ENCODE measurements around the gene WDR37. TPM values are rescaled to one million over a fixed set of nuclear protein-coding genes. Genes with fewer than 3 reads are reported as not detected.
A peak's percentile ranks its signal among the peaks of the same experiment; 100 is the strongest.
"Not testable (repeated sequence)": the region's sequence is repeated elsewhere in the genome, so short reads cannot be mapped to it uniquely, and the experiment has no call there.

Gene WDR37
- total RNA-seq, 1 experiment from 2014 or later = 9.6 TPM

DNA sequence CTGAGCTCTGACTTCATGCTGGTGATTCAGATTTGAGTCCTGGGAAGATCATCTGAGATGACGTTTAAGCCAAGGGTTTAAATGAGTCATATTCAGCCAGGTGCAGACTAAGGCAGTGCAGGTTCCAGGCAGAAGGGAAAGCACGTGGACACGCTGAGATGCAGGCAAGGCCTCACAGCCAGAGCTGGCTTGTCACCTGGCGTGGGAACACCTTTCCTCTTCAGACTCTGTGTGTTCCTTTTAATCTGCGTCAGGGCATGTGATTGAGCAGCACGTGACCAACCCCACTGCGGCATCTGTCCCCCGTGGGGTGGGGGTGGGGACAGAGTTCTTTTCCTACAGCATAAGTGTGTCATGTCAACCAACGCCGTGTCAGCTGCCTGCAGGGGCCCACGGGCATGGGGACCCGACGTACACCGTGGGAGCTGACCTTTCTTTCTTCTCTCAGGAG is 19.8 kb upstream of the WDR37 start:
- DNase-seq (ENCODE audit: low read depth, low spot score) = no peak
- H3K27me3 ChIP-seq (ENCODE audit: control insufficient read depth, insufficient read depth, low read length) = no peaks in the 10 kb centered on the region
- in situ Hi-C loops (cut with HindIII; ENCODE audit: low pct_unique_long_range_greater_than_20kb, low sequenced_read_pairs) = no loop called here
- ChIA-PET POLR2A (no interaction called here), CTCF (no interaction called here)
- ATAC-seq = peak; percentile 51; the same call in 1 of the 2 replicates
- no peak overlapping the region for H3K27ac ChIP-seq (ENCODE audit: low read length)
- H3K4me3 ChIP-seq (ENCODE audit: low read depth in 2 of 2, low read length in 2 of 2) = no peak overlapping the region
- H3K9me3 ChIP-seq (ENCODE audit: control insufficient read depth, insufficient read depth, low read depth, low read length) = no peaks in the 10 kb centered on the region
- peaks cover 12% of the 10 kb centered on the region; the same call in 1 of the 2 replicates for H3K36me3 ChIP-seq (ENCODE audit: control insufficient read depth, insufficient read depth, low read length)
- BruUV-seq (replicated peaks) = no TSS peak
- TF ChIP-seq, protein P1, sequence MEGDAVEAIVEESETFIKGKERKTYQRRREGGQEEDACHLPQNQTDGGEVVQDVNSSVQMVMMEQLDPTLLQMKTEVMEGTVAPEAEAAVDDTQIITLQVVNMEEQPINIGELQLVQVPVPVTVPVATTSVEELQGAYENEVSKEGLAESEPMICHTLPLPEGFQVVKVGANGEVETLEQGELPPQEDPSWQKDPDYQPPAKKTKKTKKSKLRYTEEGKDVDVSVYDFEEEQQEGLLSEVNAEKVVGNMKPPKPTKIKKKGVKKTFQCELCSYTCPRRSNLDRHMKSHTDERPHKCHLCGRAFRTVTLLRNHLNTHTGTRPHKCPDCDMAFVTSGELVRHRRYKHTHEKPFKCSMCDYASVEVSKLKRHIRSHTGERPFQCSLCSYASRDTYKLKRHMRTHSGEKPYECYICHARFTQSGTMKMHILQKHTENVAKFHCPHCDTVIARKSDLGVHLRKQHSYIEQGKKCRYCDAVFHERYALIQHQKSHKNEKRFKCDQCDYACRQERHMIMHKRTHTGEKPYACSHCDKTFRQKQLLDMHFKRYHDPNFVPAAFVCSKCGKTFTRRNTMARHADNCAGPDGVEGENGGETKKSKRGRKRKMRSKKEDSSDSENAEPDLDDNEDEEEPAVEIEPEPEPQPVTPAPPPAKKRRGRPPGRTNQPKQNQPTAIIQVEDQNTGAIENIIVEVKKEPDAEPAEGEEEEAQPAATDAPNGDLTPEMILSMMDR (IDR thresholded peaks at IDR 0.05) = no peak
- TF ChIP-seq POLR2AphosphoS5 (IDR thresholded peaks at IDR 0.05; ENCODE audit: low read depth, low read length) (no peak), TCF7L2 (IDR thresholded peaks at IDR 0.05; ENCODE audit: low read depth, low read length) (no peak), SIN3A (IDR thresholded peaks at IDR 0.05; ENCODE audit: borderline replicate concordance, insufficient read depth, low read depth, low read length) (no peak)
- TF ChIP-seq, protein P2, sequence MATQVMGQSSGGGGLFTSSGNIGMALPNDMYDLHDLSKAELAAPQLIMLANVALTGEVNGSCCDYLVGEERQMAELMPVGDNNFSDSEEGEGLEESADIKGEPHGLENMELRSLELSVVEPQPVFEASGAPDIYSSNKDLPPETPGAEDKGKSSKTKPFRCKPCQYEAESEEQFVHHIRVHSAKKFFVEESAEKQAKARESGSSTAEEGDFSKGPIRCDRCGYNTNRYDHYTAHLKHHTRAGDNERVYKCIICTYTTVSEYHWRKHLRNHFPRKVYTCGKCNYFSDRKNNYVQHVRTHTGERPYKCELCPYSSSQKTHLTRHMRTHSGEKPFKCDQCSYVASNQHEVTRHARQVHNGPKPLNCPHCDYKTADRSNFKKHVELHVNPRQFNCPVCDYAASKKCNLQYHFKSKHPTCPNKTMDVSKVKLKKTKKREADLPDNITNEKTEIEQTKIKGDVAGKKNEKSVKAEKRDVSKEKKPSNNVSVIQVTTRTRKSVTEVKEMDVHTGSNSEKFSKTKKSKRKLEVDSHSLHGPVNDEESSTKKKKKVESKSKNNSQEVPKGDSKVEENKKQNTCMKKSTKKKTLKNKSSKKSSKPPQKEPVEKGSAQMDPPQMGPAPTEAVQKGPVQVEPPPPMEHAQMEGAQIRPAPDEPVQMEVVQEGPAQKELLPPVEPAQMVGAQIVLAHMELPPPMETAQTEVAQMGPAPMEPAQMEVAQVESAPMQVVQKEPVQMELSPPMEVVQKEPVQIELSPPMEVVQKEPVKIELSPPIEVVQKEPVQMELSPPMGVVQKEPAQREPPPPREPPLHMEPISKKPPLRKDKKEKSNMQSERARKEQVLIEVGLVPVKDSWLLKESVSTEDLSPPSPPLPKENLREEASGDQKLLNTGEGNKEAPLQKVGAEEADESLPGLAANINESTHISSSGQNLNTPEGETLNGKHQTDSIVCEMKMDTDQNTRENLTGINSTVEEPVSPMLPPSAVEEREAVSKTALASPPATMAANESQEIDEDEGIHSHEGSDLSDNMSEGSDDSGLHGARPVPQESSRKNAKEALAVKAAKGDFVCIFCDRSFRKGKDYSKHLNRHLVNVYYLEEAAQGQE (IDR thresholded peaks at IDR 0.05; ENCODE audit: insufficient read depth in 1 of 2, low read depth in 2 of 2, low read length in 1 of 2) = no peak
- H3K4me1 ChIP-seq (ENCODE audit: control insufficient read depth, insufficient read depth, low read length) = no peaks in the 10 kb centered on the region
- intact Hi-C loops (cut with micrococcal nuclease; ENCODE audit: unreplicated experiment) = no loop called here

DNA sequence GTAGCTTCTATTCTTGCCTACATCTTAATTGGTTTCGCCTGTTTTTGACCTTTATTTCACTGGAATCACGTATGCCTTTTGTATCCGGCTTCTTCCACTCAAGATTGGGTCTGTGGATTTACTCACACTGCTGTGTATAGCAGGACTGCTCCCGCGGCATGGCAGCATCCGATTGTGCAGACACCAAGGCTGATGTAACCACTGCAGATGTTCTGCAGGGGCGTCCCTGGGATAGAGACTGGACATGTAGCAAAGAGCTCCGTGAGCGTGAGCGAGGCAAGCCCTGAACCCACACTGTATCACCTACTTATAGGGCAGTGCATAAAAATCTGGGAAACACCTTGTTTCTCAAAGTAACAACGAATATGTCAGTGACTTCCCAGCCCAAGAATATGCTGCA is 19.1 kb upstream of the WDR37 start:
- no peak for TF ChIP-seq SIN3A (IDR thresholded peaks at IDR 0.05; ENCODE audit: borderline replicate concordance, insufficient read depth, low read depth, low read length)
- TF ChIP-seq, protein P1 (IDR thresholded peaks at IDR 0.05) = no peak
- TF ChIP-seq TCF7L2 (IDR thresholded peaks at IDR 0.05; ENCODE audit: low read depth, low read length) = no peak
- TF ChIP-seq, protein P2 (IDR thresholded peaks at IDR 0.05; ENCODE audit: insufficient read depth in 1 of 2, low read depth in 2 of 2, low read length in 1 of 2) = no peak
- TF ChIP-seq POLR2AphosphoS5 (IDR thresholded peaks at IDR 0.05; ENCODE audit: low read depth, low read length) = no peak
- POLR2A ChIA-PET = interaction anchor here (0.5 kb wide), 1 partner anchor 901 kb away, joined by 3 read pairs; no protein-coding TSS in a partner anchor
- no TSS peak for BruUV-seq (replicated peaks)
- Histone ChIP-seq H3K27ac (ENCODE audit: low read length) (no peak overlapping the region), H3K4me1 (ENCODE audit: control insufficient read depth, insufficient read depth, low read length) (no peaks in the 10 kb centered on the region), H3K27me3 (ENCODE audit: control insufficient read depth, insufficient read depth, low read length) (no peaks in the 10 kb centered on the region), H3K9me3 (ENCODE audit: control insufficient read depth, insufficient read depth, low read depth, low read length) (no peaks in the 10 kb centered on the region), H3K4me3 (ENCODE audit: low read depth in 2 of 2, low read length in 2 of 2) (no peak overlapping the region), H3K36me3 (ENCODE audit: control insufficient read depth, insufficient read depth, low read length) (peaks cover 15% of the 10 kb centered on the region)
- DNase-seq (ENCODE audit: low read depth, low spot score) (no peak), ATAC-seq (no peak)
- in situ Hi-C loops (cut with HindIII; ENCODE audit: low pct_unique_long_range_greater_than_20kb, low sequenced_read_pairs) = no loop called here
- intact Hi-C loops (cut with micrococcal nuclease; ENCODE audit: unreplicated experiment) = no loop called here
- CTCF ChIA-PET = no interaction called here

DNA sequence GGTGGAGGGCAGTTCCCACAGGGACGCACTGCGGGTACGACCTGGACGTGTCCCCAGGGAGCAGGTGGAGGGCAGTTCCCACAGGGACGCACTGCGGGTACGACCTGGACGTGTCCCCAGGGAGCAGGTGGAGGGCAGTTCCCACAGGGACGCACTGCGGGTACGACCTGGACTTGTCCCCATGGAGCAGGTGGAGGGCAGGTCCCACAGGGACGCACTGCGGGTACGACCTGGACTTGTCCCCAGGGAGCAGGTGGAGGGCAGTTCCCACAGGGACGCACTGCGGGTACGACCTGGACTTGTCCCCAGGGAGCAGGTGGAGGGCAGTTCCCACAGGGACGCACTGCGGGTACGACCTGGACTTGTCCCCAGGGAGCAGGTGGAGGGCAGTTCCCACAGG is 17.4 kb upstream of the WDR37 start:
- ATAC-seq; POLR2A ChIA-PET; DNase-seq (ENCODE audit: low read depth, low spot score); H3K9me3 ChIP-seq (ENCODE audit: control insufficient read depth, insufficient read depth, low read depth, low read length); intact Hi-C loops (cut with micrococcal nuclease; ENCODE audit: unreplicated experiment); H3K4me3 ChIP-seq (ENCODE audit: low read depth in 2 of 2, low read length in 2 of 2); H3K27ac ChIP-seq (ENCODE audit: low read length); H3K27me3 ChIP-seq (ENCODE audit: control insufficient read depth, insufficient read depth, low read length); BruUV-seq (replicated peaks); CTCF ChIA-PET; H3K4me1 ChIP-seq (ENCODE audit: control insufficient read depth, insufficient read depth, low read length); in situ Hi-C loops (cut with HindIII; ENCODE audit: low pct_unique_long_range_greater_than_20kb, low sequenced_read_pairs): not testable (repeated sequence)
- peaks cover 28% of the 10 kb centered on the region for H3K36me3 ChIP-seq (ENCODE audit: control insufficient read depth, insufficient read depth, low read length)
